HG02981 (cell line): ENCODE results near the gene PI4K2A.

Source experiments
- ATAC-seq: cut with Tn5 transposase; IDR thresholded peaks from one replicate; pipeline ENCODE4 v1.9.1; 2021; ENCODE audit warnings: mild to moderate bottlenecking, moderate library complexity; ENCODE audit not compliant: unreplicated experiment

PI4K2A gene

GRCh38 chr10:97640174-97640867 is at the start of gene PI4K2A:
PI4K2A (plus strand) TSS chr10:97640671; CDS start chr10:97640743, 72 bp downstream.
- peak; percentile 98 for ATAC-seq

DNA sequence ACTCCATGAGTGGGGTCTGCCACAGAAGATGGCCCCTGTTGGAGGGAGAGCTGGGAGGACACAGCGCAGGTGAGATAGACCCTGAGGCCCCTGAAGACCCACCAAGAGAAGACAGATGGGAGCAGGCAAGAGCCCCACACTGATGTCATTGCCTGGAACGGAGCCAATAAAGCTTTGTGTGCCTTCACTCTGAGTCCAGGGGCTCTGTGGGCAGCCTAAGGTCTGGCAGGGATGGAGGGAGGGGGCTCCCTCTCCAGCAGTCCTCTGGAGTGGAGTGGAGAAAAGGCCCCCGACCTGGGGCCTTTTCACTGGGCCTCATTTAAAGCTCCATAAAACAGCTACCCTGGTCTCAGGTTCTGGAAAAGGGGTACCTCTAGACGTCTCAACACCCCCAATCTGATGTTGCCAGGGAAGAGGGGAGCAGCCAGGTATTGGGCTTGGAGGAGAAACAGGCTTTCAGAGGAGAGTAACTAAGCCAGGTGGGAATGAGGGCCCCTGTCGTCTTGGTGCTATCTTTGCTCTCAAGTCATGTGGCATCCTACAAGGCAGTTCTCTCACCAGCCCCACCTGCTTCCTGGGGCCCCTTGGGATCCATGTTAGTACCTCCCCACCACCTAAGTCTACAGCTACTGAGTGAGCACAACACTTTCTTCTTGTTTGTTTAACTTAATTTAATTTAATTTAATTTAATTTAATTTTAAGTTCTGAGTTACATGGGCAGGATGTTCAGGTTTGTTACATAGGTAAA is 49.5 kb upstream of the PI4K2A start:
- ATAC-seq: no peak

DNA sequence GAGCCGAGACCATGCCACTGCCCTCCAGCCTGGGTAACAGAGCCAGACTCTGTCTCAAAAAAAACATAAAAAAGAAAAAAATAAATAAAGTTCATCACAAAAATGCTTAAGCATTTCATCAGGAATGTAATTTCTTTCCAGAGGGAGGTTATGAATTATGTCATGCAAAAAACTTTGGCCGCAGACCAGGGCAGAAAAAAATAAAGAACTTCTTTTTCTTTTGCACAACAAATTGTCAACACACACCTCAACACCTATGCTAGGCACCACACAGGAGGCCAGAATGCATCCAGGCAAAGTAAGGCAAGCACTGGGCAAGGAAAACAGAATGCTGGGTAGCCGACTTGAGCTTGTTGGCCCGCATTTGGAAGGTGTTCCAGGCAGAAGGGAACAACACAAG is 47.0 kb upstream of the PI4K2A start:
- ATAC-seq: no peak

DNA sequence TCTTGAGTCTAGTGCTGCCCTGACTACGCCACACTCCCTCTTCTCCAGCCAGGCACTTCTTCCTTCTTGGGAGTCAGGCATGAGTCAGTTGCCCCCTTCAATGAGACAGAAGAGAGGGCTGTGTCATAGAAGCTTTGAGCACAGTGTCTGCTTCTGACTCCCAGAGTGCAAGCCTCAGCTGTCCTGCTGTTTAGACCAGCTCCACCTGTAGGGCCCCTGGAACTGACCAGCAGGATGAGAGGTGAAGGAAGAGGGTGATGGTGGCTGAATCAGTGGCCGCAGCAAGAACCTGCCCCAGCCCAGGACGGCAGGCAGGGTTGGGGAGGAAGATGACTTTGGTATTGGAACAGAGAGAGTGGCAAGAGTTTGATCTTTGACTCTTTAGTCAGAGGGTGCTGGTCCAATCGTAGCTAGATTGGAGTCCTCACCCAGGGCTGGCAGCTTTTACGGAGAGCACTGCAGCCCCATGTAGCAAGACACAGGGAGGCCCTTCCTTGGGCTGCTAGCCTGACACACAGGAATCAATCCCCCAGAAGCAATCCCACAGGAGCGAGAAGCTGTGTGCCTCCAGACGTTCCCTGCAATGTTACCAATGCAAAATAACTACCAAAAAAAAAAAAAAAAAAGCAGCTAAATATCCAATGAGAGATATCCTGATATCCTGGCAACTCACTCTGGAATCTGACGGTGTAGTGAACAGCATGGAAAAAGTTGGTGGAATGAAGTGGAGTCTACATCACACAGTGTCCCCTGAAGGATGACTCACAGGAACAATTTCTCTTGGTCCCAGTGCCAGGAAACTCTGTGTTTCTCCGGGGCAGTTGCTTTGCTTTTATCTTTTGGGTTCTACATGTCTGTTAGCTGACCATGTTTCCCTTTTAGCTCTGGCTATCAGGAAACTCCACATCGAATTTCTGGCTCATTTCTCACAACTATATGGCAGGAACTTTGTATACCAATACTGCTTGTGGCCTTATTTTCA is 44.1 kb upstream of the PI4K2A start:
- ATAC-seq: no peak

GRCh38 chr10:97597778-97598177 is 42.7 kb upstream of the PI4K2A start:
- no peak for ATAC-seq

DNA sequence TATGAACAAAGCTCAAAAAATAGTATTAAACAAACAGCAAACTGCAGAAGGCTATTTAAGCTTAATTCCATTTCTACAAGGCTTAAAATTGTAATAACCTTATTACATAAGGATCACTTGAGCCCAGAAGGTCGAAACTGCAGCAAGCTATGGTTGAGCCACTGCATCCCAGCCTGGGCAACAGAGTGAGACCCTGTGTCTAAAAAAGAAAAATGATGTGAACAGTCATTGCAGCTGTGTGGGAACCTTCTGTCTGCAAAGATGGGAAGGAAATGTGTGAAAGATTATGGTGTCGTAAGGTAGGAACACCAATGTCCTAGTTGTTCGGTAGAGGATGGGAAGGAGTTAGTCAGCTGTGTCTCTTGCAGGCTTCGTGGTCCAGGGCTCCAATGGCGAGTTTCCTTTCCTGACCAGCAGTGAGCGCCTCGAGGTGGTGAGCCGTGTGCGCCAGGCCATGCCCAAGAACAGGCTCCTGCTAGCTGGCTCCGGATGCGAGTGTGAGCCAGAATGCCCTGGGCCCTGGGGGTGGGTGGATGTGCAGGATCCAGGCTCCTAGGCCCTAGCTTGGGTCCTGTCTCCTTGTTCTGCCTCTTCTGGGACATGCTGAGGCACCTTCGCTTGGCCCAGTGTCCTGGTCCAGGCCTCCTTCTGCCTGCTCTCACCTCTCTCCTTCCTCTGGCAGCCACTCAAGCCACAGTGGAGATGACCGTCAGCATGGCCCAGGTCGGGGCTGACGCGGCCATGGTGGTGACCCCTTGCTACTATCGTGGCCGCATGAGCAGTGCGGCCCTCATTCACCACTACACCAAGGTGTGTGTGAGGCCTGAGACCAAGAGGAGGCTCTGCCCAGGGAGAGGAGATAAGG is 41.8 kb upstream of the PI4K2A start:
- ATAC-seq: no peak

DNA sequence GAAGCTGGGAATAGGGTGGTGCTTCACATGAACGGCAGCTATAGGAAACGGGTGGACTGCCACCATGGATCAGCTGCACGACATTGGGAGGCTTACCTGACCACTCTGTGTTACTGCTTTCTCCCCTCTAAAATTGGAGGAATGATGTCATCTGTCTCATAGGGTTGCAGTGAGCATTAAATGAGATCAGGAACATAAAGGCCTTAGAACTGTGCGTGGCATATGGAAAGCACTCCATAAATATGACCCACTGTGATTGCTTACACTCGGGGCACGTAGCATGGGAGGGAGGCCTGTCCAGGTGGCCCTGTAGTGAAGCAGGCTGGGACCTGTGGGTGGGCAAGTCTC is 41.2 kb upstream of the PI4K2A start:
- ATAC-seq: no peak

- ATAC-seq: no peak
Measured at GRCh38 chr10:97600616-97601015, 39.9 kb upstream of the PI4K2A start.

DNA sequence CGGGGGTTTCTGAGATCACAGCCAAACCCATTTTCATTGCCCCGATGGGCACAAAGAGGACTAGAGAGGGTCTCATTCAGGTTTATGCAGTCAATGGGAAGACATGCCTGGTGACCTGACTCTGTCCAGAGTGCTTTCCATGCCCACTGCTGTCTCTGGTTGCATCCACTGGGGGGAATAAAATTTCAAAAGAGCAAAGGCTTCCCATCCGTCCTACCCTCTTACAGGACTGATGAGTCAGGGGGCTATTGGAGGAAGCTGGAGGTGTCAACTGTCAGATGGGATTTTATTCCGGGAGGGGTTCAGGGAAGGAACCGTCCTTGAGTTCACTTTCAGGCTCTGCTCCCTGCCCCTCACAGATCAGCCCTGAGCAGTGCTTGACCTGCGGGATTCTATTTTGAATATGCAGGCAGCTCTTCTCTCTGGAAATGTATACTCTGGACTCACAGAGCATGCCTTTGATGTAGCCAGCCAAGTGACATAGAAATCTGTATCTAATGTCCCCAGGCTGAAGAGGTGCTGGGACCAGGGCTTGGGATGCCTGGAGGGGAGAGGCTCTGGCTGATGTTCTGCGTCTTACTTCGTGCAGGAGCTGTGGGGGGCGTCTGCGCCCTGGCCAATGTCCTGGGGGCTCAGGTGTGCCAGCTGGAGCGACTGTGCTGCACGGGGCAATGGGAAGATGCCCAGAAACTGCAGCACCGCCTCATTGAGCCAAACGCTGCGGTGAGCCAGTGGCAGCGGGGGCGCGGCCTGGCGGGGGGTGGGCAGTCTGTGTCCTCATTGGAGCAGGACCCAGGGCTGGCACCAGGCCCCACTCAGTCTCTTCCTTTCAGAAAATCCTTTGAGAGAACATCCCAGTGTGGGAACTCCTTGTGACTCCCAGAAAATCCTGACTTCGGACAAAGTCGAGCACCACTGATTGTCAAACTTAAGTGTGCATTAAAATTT is 38.9 kb upstream of the PI4K2A start:
- no peak for ATAC-seq

GRCh38 chr10:97607095-97607636 is 33.3 kb upstream of the PI4K2A start:
- no peak for ATAC-seq

- no peak for ATAC-seq
Measured at GRCh38 chr10:97608991-97609561, 31.4 kb upstream of the PI4K2A start.

DNA sequence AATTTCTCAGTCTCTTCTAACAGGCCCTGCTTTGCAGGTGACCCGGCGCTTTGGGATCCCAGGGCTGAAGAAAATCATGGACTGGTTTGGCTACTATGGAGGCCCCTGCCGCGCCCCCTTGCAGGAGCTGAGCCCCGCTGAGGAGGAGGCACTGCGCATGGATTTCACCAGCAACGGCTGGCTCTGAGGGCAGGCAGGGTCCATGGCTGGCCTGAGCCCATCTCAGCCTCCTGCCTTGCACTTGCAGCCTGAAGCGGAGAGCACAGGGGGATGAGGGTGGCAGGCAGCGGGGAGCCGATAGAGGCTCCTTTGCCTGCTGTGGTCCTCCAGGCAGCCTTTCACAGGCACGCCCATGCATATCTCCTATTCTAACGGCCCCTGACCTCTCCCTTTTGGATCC is 29.0 kb upstream of the PI4K2A start:
- no peak for ATAC-seq

- no peak for ATAC-seq
Measured at GRCh38 chr10:97612386-97612785, 28.1 kb upstream of the PI4K2A start.

GRCh38 chr10:97618285-97618684 is 22.2 kb upstream of the PI4K2A start:
- no peak for ATAC-seq

DNA sequence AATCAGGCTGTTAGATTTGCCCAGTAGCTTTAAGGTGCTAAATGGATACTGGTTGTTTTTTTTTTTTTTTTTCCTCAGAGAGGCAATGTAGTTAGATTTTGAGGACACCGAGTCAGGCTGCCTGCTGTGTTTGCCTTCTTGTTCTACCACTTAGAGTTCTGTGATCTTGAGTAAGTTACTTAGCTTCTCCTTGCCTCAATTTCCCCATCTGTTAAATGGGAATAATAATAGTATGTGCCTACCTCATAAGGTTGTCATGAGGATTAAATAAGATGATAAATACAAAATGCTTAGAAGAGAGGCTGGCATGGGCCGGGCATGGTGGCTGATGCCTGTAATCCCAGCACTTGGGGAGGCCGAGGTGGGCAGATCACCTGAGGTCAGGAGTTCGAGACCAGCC is 21.7 kb upstream of the PI4K2A start:
- ATAC-seq: no peak

GRCh38 chr10:97623277-97623676 is 17.2 kb upstream of the PI4K2A start:
- ATAC-seq: no peak

DNA sequence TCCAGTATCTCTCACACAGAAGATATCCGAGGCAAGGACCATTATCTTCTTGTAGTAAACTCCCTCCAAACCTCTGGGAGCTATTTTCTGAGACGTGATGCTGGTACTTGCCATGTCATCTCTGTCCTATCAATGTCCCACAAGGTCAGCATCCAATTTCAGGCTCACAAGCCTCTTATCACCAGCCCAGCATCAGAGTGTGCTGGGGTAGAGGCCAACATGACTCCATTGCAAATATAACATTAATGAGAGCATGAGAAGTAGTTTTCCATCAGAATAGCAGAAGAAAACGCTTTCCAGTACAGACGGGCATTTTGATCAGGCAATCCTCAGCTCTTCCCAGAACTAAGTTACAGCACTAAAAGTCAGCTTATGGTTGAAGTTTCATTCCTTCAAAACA is 12.7 kb upstream of the PI4K2A start:
- ATAC-seq: no peak

- no peak for ATAC-seq
Measured at GRCh38 chr10:97628228-97628627, 12.2 kb upstream of the PI4K2A start.

DNA sequence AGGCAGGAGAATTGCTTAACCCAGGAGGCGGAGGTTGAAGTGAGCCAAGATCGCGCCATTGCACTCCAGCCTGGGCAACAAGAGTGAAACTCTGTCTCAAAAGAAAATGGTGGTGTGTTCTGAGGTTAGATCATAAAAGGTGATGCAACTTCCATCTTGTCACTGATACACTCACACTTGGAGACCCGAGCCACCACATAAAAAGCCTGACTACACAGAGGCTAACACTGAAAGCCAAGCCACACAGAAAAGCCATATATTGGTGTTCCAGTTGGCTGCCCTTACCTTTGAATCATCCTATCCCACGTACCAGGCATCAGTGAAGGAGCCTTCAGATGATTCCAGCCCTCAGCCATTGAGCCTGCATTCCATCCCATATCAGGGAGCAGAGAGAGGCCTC is 11.2 kb upstream of the PI4K2A start:
- no peak for ATAC-seq
